Parathyroid adenoma (tissue), 2 donors: ENCODE data around the gene C15orf61.

Experiments
- H2AFZ ChIP-seq: fragments of 300-600 bp; sonication (generic); one replicate; pipeline ENCODE4 v1.7.0; 2017; ENCODE audit warnings: antibody characterized with exemption, mild to moderate bottlenecking
- H3K27ac ChIP-seq: fragments of 300-600 bp; sonication (generic); one replicate; pipeline ENCODE4 v1.7.0; 2017
- H3K27me3 ChIP-seq: fragments of 300-600 bp; sonication (generic); one replicate; pipeline ENCODE4 v1.7.0; 2017; ENCODE audit warnings: low read length; ENCODE audit not compliant: control insufficient read depth, insufficient read depth
- H3K36me3 ChIP-seq: fragments of 300-600 bp; sonication (generic); one replicate; pipeline ENCODE4 v1.7.0; 2017; ENCODE audit warnings: low read length; ENCODE audit not compliant: control insufficient read depth, insufficient read depth
- H3K4me1 ChIP-seq: fragments of 300-600 bp; sonication (generic); one replicate; pipeline ENCODE4 v1.7.0; 2017; ENCODE audit warnings: control low read depth
- H3K4me2 ChIP-seq: fragments of 300-600 bp; sonication (generic); one replicate; pipeline ENCODE4 v1.7.0; 2017; ENCODE audit warnings: low read length
- H3K4me3 ChIP-seq: fragments of 300-600 bp; sonication (generic); one replicate; pipeline ENCODE4 v1.7.0; 2017; ENCODE audit warnings: low read depth, low read length
- H3K79me2 ChIP-seq: fragments of 300-600 bp; sonication (generic); one replicate; pipeline ENCODE4 v1.7.0; 2017; ENCODE audit warnings: control low read depth
- H3K9ac ChIP-seq: fragments of 300-600 bp; sonication (generic); one replicate; pipeline ENCODE4 v1.7.0; 2017; ENCODE audit warnings: mild to moderate bottlenecking
- H3K9me3 ChIP-seq: fragments of 300-600 bp; sonication (generic); one replicate; pipeline ENCODE4 v1.7.0; 2017; ENCODE audit warnings: low read length; ENCODE audit not compliant: control insufficient read depth
- TF ChIP-seq, protein P1 (sequence below): fragments of 300-600 bp; sonication (generic); IDR thresholded peaks from one replicate; pipeline ENCODE4 v1.7.0; 2017; ENCODE audit warnings: antibody characterized with exemption, mild to moderate bottlenecking
- donor health status: primary hyperparathyroidism.

C15orf61 gene

GRCh38 chr15:67550522-67550921, 29.6 kb downstream of the C15orf61 start:
- TF ChIP-seq, protein P1, sequence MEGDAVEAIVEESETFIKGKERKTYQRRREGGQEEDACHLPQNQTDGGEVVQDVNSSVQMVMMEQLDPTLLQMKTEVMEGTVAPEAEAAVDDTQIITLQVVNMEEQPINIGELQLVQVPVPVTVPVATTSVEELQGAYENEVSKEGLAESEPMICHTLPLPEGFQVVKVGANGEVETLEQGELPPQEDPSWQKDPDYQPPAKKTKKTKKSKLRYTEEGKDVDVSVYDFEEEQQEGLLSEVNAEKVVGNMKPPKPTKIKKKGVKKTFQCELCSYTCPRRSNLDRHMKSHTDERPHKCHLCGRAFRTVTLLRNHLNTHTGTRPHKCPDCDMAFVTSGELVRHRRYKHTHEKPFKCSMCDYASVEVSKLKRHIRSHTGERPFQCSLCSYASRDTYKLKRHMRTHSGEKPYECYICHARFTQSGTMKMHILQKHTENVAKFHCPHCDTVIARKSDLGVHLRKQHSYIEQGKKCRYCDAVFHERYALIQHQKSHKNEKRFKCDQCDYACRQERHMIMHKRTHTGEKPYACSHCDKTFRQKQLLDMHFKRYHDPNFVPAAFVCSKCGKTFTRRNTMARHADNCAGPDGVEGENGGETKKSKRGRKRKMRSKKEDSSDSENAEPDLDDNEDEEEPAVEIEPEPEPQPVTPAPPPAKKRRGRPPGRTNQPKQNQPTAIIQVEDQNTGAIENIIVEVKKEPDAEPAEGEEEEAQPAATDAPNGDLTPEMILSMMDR: no peak
- Histone ChIP-seq H3K9ac (no peak overlapping the region), H3K4me1 (peaks cover 2% of the 10 kb centered on the region), H3K79me2 (no peaks in the 10 kb centered on the region), H2AFZ (no peak overlapping the region), H3K4me2 (no peak overlapping the region), H3K27ac (no peak overlapping the region), H3K36me3 (no peaks in the 10 kb centered on the region), H3K9me3 (no peaks in the 10 kb centered on the region), H3K4me3 (no peak overlapping the region), H3K27me3 (no peaks in the 10 kb centered on the region)

- Histone ChIP-seq H3K79me2 (no peaks in the 10 kb centered on the region), H3K4me2 (no peak overlapping the region), H3K36me3 (no peaks in the 10 kb centered on the region), H3K27ac (no peak overlapping the region), H3K4me3 (no peak overlapping the region), H3K9me3 (no peaks in the 10 kb centered on the region), H3K9ac (no peak overlapping the region), H2AFZ (no peak overlapping the region), H3K27me3 (no peaks in the 10 kb centered on the region), H3K4me1 (peaks cover 2% of the 10 kb centered on the region)
- TF ChIP-seq, protein P1: no peak
These were observed 30.3 kb downstream of the C15orf61 start for GRCh38 chr15:67551207-67551743.

DNA sequence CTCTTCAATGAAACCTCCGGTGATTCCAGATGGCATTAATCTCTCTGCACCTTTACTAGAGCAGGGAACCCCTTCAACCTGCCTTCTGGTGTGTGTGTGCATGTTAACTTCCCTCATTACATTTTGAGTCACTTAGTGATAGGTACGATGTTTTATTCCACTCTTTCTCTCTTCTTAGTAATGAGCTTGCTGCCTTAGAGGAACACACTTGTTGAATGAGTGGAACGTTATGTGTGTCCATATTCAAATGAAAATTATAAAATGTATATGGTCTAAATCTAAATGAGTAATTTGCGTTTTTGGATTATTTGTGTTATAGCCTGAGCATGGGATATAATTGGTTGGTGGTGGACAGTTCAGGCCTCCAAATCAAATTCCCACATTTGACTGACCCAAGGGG, 33.6 kb downstream of the C15orf61 start:
- H3K4me1 ChIP-seq: peaks cover 2% of the 10 kb centered on the region
- H3K79me2 ChIP-seq: peaks cover 3% of the 10 kb centered on the region
- no peak overlapping the region for H3K27ac ChIP-seq
- H2AFZ ChIP-seq: no peak overlapping the region
- TF ChIP-seq, protein P1: no peak
- H3K27me3 ChIP-seq: no peaks in the 10 kb centered on the region
- no peaks in the 10 kb centered on the region for H3K9me3 ChIP-seq
- no peak overlapping the region for H3K9ac ChIP-seq
- H3K4me3 ChIP-seq: no peak overlapping the region
- H3K4me2 ChIP-seq: no peak overlapping the region
- H3K36me3 ChIP-seq: no peaks in the 10 kb centered on the region

DNA sequence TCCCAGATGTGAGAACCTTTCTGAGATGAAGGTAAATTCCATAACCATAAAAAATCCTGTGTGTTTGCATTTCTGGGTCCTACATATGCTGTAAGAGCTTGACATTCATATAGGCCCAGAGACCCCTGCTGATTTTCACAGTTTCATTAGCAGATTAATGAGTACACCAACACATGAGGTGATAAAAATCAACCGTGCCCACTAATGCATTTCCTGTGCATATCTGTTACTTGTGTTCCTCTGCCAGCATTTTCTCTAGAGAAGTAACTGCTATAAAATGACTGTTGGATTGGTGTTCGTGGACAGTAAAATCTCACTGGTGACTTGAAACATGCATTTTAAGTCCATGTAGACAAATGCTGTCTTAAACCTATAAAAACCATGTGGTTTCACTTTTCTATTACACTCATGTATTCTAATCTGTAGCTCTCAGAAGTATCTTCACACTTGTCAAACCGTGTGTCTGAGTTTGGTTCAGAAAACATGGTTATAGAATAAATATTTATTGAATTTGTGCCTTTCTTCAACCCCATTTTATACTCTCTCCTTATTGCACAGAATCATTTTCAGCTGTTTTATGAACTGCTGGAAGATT, 36.1 kb downstream of the C15orf61 start:
- Histone ChIP-seq H3K27me3 (no peaks in the 10 kb centered on the region), H3K9me3 (no peaks in the 10 kb centered on the region), H3K27ac (no peak overlapping the region), H3K9ac (no peak overlapping the region), H3K4me2 (no peak overlapping the region), H3K4me1 (peaks cover 5% of the 10 kb centered on the region), H2AFZ (no peak overlapping the region), H3K79me2 (peaks cover 3% of the 10 kb centered on the region), H3K36me3 (no peaks in the 10 kb centered on the region), H3K4me3 (no peak overlapping the region)
- TF ChIP-seq, protein P1: no peak

GRCh38 chr15:67558502-67558901, 37.6 kb downstream of the C15orf61 start:
- H3K4me1 ChIP-seq: peaks cover 8% of the 10 kb centered on the region
- H3K79me2 ChIP-seq: peaks cover 3% of the 10 kb centered on the region
- no peaks in the 10 kb centered on the region for H3K27me3 ChIP-seq
- no peak overlapping the region for H3K4me3 ChIP-seq
- no peaks in the 10 kb centered on the region for H3K36me3 ChIP-seq
- H3K9ac ChIP-seq: no peak overlapping the region
- TF ChIP-seq, protein P1: no peak
- no peaks in the 10 kb centered on the region for H3K9me3 ChIP-seq
- H3K4me2 ChIP-seq: no peak overlapping the region
- H3K27ac ChIP-seq: no peak overlapping the region
- H2AFZ ChIP-seq: no peak overlapping the region
